Activated CD8-positive, alpha-beta memory T cell treated with anti-CD3 and anti-CD28 coated beads, Interleukin-2, amount 50 U/mL, for 1 hour (primary cell): ENCODE data around the gene PRR35.

Source experiments
- DNase-seq: peaks from one replicate; pipeline ENCODE4 v3.0.0-alpha.2; 2020; ENCODE audit errors: extremely low read depth

Gene PRR35

DNA sequence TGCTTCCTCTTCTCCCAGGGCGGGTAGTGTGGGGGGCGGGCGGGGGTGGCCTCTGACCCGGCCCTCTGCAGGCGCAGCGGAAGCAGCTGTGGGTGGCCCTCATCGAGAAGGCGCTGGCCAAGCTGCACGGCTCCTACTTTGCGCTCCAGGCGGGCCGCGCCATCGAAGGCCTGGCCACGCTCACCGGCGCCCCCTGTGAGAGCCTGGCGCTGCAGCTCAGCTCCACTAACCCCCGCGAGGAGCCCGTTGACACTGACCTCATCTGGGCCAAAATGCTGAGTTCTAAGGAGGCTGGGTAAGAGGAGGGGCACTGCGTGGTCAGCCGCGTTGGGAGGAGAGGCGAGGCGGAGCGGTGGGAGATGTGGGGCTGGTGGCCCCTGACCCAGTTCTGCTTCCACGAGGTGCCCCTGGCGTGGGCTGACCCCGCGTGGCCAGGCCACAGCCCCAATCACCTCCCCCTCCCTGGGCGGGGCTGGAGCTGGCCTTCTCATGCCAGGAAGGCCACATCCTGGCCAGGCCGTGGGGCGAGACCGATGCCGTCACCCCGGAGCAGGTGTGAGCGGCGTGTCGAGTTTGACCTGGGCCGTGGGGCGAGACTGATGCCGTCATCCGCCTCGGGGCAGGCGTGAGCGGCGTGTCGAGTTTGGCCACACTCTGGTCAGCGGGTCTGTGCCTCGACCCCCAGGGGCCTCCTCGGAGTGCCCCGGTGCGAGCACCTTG lies 10.5 kb upstream of the PRR35 start:
- DNase-seq = no peak

DNA sequence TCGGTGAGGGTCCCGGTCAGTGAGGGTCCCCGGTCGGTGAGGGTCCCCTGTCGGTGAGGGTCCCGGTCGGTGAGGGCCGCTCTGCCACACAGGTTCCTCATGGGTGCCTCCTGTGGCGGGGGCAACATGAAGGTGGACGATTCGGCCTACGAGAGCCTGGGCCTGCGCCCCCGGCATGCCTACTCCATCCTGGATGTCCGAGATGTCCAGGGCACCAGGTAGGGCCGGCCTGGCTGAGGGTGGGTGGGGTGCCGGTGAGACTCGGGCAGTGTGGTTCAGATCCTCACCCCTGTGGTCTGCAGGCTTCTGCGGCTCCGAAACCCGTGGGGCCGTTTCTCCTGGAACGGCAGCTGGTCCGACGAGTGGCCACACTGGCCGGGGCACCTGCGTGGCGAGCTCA lies 9.0 kb upstream of the PRR35 start:
- DNase-seq = no peak

DNA sequence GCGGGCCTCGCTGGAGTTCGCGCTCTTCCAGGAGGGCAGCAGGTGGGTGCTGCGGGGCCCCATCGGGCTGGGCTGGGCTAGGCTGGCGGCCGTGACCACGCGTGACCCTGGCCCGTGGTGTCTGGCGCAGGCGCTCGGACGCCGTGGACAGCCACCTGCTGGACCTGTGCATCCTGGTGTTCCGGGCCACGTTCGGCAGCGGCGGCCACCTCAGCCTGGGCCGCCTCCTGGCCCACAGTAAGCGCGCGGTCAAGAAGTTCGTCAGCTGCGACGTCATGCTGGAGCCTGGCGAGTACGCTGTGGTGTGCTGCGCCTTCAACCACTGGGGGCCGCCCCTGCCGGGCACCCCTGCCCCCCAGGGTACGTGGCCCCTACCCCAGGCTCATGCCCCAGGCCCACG lies 8.0 kb upstream of the PRR35 start:
- DNase-seq = no peak

DNA sequence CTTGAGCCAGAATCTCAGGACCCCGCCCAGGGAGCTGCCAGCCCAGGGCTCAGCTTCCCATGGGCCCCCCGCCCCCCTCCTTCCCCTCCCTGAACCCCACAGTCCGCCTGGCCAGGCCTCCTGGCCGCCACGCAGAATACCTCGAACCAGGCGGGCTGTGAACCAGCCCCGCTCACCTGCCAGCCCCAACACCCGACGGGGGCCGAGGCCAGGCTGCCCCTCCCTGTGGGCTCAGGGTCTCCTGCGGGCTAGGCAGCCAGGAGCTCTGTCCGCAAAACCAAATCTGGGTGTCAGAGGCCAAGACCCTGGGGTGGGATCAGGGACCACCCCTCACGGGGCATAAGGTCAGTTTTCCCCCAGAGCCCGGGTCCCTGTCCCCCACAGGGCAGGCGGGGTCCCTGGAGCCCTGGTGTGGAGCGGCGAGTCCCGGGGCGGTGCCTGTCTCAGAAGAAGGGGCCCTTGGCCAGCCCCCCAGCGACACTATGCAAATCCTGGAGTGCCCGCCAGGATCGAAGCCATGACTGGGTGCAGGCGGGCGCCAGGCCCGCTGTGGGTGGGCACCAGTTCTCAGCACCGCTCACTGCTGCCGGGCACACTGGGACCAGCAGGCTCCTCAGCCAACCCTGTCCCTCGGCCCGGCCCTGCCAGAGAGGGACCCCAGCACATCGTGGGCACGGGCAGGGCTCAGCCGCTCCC lies 6.4 kb upstream of the PRR35 start:
- DNase-seq = no peak

DNA sequence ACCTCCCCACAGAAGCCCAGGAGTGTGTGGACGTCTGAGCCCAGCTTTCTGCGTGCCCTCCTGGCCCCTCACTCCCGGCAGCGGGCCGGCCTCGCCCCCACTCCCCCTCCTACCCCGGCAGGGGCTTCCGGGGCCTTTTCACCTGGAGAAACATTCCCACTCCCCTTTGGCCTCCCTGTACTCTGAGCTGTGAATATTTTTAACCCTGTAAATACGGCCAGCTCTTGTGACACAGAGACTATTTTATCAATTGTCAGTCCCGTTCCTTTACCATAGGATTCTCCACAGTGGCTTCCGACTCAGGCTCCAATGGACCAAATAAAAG lies 5.9 kb upstream of the PRR35 start:
- DNase-seq = no peak

DNA sequence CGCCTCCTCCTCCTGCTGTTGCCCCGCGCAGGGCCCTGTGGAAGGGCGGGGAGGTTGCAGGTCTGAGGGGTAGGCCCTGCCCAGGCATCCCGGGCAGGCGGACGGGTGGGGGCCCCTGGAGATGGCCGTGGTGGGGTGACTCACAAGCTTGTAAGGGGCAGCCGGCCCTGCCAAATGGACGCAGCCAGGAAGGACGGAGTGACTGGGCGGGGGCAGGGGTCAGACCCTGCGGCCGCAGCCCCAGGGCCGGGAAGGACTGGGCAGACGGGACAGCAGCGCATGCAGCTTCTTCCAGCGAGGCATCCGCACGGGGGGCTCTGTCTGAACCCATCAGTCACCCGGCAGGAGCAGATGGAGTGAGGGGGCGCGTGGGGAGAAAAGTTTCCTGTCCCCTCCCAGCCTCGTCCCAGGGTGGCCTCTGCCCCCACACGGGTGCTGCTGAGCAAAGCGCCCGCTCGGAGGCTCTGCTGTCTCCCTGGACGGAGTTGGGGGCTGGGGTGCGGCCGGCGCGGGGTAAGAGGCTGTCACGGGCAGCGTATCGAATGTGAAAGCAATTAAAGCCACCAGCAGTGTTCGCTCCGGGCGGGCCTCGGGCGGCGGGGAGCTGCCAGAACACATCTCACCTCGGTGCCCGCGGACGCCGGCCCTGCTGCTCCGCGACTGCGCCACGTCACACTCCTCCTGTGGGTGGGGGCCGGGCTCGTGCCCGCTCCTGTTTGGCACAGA lies 5.4 kb upstream of the PRR35 start:
- no peak for DNase-seq

DNA sequence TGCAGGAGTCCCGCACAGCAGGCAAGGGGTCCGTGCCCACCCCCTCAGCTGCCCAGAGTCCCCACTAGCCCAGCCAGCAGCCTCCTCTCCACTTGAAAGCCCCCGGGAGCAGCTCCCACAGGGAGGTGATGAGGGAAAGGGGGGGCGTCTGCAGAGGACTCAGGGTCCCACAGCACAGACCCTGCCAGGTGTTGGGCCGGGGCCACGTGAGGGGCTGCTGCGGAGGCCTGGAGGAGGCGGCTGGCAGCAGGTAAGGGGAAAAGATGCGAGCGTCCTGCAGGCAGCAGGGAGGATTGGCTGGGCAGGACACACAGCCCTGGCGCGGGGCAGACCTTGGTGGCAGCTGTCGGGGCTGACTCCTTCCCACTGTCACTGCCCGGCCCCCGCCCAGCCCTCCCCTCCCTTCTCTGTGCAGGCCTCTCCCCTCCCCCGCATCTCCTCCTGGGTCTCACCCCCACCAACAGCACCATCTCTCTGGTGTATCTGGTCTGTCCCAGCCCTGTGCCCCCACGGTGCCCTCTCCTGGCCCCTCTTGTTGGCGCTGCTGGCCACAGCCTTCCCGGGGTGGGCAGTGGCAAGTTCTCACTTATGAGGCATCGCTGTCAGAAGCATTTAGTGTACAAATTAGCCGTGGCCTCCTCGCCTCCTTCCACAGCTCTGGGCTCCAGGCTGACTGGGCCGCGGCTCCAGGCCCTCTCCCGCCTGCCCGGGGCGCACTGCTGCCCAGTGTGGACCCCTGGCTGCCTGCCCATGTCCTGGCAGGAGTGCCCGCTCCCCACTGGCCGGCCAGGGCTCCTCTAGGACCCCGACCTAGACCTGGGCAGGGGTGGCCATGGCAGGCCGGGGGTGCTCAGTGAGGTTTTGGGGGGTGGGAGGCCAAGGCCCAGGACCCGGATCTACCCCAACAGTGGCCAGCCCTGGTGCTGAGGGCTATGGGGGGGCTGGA lies 4.4 kb upstream of the PRR35 start:
- no peak for DNase-seq

DNA sequence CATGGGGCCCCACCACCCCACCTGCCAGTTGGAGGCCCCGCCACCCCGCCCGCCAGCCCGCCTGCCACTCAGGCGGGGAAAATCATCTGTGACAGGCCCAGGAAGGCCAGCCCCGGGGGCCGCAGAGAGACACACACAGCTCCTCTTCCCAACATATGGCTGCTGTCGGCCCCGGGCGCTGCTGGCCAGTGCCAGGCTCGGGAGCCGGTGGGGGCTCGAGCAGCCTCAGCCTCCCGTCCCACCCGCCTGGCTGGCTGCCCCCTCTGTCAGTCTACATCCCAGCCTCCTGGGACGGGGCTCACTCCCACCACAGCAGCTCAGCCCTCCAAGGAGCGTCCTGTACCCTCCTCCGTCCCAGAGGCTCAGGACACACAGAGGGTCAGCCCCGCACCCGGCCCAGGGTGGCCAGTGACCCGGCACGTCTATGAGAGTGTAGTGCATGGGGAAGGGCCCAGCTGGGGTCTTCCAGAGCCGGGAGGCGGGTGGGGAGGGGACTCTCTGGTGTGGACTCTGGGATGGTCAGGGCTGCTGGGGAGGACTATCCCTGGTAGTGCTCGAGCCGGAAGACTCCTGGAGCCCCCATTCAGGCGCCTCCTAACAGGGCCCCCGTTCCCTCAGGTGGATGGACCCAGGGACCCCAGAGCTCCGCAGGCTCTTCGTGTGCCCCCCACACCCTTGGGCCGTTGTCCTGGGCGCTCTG lies 3.6 kb upstream of the PRR35 start:
- no peak for DNase-seq

DNA sequence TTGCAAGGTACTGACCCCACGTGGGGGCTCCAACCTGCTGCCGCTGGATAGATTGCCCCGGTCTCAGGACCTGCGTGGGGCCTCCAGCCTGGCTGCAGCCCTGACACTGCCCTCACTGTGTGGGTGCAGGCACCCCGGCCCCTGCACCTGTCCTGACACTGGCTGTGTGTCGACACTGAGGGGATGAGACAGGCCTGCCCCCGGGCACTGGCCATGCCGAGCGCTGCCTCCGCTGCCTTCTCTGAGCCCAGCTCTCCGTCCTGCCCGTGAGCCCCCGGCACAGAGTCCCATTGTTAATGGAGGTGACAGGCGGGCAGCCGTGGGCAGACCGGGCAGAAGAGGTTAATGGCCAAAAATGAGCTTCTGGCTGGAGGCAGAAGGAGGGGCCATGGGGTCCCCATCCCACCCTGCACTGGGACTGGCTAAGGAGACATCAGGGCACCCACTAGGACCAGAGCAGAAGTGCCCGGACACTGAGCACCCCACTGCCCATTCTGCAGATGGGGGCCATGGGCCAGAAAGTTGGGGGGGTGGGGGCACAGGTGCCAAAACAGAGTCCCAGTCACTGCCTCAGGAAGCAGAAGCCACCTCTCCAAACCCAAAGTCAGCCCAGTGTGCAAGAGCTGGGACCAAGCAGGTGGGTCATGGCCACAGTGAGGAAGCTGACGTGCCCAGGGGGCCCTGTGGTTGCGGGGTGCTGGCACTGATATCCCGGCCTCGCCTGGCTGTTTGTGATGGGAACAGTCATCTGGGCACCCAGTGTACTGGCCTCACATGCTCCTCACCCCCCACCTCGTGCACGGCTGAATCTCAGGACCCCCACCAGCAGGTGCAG lies 2.5 kb upstream of the PRR35 start:
- no peak for DNase-seq

DNA sequence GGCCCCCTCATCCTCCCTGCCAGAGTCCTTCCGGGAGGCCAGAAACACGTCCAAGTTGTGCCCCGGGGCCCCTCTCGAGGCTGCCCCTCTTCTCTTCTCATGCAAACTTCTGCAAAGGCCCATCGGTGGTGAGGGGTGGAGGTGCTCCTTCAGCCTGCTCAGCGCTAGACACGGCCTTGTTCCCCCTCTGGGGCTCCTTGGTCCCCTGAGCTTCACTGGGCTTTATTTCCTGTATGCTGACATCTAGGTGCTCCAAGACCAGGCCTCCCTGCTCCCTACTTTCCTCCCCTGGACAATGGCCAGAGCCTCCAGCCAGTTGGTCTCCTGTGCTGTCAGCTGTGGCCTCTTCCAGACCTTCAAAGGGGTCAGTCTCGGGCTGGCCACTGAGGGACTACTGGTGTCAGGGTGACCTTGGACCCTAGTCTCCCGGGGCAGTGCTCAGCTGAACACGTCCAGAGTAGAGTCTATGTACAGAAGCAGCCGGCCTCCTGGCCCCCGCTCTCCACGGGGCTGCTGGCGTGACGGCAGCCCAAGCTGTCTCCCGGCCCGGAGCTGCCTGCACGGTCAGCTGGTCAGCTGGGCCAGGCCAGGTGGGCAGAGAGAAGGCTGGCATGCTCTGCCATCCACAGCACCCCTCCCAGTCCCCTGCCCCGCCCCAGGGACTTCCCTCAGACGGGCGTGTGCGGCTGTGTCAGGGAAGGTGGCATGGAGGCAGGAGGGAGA lies 1.7 kb upstream of the PRR35 start:
- no peak for DNase-seq

DNA sequence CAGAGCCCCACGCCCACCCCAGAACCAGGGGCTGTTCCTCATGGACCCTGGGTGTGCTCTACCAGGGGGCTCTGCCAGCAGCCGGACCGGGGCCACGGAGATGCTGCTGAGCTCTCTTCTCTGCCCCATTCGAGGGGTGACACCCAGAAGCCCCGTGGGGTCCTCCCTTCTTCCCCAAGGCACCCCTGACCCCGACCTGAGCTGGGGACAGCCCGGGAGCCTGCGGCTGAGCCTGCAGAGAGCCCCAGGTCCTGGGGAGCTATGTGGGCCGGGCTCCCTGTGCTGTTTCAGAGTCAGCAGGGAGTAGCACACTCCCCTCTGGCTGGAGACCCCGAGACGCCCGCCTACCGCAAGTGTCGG lies 1.2 kb upstream of the PRR35 start:
- DNase-seq = no peak

DNA sequence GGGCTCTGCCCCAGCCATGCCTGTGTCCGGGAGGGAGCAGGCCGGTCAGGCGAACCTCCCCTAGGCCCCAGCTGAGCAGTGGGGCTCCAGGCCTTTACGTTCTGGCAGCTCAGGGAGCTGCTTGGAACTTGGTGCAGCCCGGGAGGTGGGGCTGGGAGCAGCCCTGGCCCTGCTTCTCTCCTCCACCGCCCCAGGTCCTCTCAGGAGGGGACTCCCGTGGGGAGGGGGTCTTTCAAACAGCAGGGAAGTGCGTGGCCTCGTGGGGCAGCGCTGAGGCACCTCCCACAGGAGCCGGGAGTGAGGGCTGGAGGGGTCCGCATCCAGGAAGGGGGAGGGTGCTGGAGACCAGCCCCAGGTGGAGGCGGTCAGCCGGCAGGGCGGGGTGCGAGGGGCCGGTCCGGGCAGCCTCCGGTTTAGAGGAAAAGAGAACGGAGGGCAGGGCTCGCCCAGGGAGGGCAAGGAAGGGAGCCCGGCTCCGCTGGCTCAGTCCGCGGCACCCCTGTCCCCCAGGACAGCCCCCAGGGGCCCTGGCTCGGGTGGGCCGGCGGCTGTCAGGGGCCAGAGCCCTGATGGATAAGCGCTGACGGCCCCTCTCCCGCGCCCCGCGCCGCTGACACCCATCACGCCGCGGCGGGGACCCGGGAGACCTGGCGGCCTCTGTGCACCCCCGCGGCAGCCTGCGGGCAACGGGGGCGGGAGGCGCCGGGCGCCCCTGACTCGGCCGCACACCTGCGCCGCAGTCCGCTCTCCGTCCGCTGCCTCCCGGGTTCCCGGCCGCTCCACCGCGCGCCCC lies 587 bp upstream of the PRR35 start:
- no peak for DNase-seq

DNA sequence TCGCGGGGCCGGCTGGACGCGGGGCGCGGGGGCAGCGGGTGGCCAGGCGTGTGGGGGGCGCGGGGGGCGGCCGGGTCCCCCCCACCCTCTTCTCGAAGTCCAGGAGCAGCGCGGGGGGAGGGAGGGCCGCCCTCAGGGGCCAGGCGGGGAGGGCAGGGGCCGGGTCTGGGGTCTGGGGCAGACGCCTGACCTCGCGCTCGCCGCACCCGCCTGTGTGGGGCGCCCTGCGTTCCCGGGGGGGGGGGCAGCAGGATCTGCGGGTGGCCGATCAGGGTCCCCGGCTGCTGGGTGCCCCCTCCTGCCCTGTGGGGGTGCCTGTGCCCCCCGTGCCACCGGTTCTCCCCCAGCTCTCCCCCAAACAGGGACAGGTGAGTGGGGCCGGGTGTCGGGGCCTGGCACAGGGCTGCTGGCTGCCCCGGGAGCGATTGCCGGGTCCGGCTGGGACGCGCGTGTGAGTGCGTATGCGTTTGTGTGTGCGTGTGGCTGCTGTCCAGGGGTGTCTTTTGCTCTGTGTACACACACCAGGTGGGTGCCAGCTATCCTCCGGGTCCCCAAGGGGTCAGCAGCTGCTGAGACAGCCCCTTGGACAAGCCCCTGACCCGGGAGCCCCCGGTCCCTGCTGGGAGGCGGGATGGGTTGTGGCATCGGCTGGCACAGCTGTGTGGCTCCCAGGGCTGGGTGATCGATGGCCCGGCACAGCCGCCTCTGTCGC lies 663 bp downstream of the PRR35 start:
- DNase-seq = no peak

DNA sequence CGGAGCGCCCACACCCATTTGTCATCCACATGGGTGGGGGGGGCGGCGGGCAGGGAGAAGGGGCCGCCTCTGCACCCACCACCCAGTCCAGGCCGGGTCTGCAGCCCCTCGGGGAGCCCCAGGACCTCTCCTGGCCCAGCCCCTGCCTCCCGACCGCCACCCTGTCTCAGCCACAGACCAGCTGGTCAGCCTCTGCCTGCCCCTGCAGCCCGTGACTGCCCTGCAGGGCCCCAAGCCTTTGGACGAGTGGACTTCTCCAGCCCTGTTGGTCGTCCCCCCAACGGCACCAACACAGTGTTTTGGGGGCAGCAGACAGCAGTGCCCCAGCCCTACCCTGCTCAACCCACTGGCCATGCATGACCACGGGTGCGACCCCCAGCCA lies 1.2 kb downstream of the PRR35 start:
- DNase-seq = no peak

DNA sequence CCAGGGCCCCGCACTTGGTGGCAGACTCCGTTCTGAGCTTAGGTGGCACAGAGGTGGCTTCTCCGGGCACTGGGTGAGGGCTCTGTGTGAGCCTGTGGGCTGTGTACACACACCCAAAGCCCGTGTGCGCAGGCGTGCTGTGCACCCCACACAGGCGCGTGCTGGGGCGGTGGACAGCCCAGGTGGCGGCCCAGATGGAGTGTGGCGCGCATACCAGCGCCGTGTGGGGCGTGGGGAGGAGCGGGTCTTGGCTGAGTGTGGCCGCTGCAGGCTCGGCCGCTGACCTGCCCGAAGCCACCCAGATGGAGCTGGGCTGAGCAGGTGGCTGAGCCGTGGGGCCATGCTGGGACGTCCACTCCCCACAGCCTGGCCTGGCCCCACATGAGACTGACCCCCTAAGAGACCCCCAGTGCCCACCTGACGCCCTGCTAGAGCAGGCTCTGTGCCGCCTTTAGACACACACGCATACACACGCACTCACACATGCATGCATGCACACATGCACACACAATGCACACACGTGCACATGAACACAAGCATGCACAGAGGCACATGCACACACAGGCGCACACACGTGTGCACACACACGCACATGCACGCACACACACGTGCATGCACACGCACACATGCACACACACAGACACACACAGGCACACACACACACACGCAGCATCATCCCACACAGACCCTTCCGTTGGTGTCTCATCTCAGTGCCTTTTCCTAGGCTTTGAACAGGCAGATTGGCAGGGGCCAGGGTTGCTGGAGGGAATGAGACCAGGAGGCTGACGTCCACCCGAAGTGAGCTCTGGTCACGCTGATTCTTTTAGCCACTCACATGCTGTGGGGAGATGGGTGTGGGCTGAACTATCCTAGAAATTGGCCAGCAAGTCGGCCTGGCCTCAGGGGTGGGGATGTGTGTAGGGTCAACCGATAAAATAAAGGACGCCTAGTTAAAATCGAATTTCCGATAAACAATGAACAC lies 2.1 kb downstream of the PRR35 start:
- no peak for DNase-seq

DNA sequence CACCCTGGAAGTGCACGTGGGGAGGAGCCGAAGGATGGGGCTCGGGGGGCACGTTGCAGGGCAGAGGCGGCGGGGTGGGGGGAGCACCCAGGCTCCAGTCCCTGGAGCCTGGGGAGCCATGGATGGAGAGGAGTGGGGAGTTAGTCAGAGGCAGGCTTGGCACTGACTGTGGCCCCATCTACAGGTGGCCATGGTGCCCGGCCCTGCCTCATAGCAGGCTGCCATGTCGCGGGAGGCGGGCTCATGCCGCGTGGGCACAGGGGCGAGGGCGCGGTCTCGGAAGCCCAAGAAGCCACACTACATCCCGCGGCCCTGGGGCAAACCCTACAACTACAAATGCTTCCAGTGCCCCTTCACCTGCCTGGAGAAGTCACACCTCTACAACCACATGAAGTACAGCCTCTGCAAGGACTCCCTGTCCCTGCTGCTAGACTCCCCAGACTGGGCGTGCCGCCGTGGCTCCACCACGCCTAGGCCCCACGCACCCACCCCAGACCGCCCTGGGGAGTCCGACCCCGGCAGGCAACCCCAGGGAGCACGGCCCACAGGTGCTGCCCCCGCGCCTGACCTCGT lies 3.0 kb downstream of the PRR35 start:
- DNase-seq = no peak
